HL-60 (cell line): ENCODE measurements around the gene FNDC10.
"Not testable (repeated sequence)": the region's sequence is repeated elsewhere in the genome, so short reads cannot be mapped to it uniquely, and the experiment has no call there.

ENCODE experiments used
- GABPA ChIP-seq: IDR thresholded peaks from 2 replicates; pipeline ENCODE4 v1.6.1; 2012; ENCODE audit warnings: low read depth
- POLR2AphosphoS5 ChIP-seq: IDR thresholded peaks from 2 replicates; pipeline ENCODE4 v1.6.1; 2012; ENCODE audit warnings: low read depth
- SPI1 ChIP-seq: IDR thresholded peaks from 2 replicates; pipeline ENCODE4 v1.6.1; 2012; ENCODE audit warnings: low read depth, mild to moderate bottlenecking, borderline replicate concordance
- TF ChIP-seq, protein P1 (sequence below): IDR thresholded peaks from one replicate; pipeline ENCODE4 v1.5.1; 2011; ENCODE audit warnings: low read length, control low read depth, inconsistent platforms; ENCODE audit not compliant: insufficient read depth
- TF ChIP-seq, protein P2 (sequence below): IDR thresholded peaks from 2 replicates; pipeline ENCODE4 v1.6.1; 2012; ENCODE audit warnings: low read depth; ENCODE audit not compliant: insufficient replicate concordance

DNA sequence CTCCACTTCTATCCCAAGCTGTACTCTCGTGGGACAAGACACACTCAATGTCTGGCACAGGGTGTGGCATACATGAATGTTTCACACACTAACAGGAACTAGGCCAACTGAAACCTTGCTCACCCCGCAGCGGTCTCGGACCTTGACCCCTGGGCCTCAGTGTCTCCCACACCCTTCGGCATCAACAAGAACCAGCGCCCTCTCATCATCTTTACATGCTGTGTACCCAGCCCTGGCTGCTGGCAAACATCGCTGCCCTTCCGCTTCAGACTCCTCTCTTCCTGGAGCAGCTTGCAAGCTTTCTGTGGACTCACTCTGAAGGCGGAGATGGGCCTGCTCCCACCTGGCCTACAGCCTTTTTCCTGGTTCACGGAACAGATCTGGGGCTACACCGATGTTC lies 48.3 kb upstream of the FNDC10 start:
- TF ChIP-seq, protein P1, sequence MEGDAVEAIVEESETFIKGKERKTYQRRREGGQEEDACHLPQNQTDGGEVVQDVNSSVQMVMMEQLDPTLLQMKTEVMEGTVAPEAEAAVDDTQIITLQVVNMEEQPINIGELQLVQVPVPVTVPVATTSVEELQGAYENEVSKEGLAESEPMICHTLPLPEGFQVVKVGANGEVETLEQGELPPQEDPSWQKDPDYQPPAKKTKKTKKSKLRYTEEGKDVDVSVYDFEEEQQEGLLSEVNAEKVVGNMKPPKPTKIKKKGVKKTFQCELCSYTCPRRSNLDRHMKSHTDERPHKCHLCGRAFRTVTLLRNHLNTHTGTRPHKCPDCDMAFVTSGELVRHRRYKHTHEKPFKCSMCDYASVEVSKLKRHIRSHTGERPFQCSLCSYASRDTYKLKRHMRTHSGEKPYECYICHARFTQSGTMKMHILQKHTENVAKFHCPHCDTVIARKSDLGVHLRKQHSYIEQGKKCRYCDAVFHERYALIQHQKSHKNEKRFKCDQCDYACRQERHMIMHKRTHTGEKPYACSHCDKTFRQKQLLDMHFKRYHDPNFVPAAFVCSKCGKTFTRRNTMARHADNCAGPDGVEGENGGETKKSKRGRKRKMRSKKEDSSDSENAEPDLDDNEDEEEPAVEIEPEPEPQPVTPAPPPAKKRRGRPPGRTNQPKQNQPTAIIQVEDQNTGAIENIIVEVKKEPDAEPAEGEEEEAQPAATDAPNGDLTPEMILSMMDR = not testable (repeated sequence)
- not testable (repeated sequence) for TF ChIP-seq GABPA, POLR2AphosphoS5, SPI1
- TF ChIP-seq, protein P2, sequence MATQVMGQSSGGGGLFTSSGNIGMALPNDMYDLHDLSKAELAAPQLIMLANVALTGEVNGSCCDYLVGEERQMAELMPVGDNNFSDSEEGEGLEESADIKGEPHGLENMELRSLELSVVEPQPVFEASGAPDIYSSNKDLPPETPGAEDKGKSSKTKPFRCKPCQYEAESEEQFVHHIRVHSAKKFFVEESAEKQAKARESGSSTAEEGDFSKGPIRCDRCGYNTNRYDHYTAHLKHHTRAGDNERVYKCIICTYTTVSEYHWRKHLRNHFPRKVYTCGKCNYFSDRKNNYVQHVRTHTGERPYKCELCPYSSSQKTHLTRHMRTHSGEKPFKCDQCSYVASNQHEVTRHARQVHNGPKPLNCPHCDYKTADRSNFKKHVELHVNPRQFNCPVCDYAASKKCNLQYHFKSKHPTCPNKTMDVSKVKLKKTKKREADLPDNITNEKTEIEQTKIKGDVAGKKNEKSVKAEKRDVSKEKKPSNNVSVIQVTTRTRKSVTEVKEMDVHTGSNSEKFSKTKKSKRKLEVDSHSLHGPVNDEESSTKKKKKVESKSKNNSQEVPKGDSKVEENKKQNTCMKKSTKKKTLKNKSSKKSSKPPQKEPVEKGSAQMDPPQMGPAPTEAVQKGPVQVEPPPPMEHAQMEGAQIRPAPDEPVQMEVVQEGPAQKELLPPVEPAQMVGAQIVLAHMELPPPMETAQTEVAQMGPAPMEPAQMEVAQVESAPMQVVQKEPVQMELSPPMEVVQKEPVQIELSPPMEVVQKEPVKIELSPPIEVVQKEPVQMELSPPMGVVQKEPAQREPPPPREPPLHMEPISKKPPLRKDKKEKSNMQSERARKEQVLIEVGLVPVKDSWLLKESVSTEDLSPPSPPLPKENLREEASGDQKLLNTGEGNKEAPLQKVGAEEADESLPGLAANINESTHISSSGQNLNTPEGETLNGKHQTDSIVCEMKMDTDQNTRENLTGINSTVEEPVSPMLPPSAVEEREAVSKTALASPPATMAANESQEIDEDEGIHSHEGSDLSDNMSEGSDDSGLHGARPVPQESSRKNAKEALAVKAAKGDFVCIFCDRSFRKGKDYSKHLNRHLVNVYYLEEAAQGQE = not testable (repeated sequence)
